Upper lobe of left lung (tissue), 6 donors: ENCODE measurements around the gene BARX2. TPM values are rescaled to one million over a fixed set of nuclear protein-coding genes. Genes with fewer than 3 reads are reported as not detected.
A peak's percentile ranks its signal among the peaks of the same experiment; 100 is the strongest.

ENCODE experiments used
- ATAC-seq, 2 donors: fragments of 200-7000 bp; cut with Tn5 transposase; one replicate each; pipeline ENCODE4 v1.9.1; 2022; ENCODE audit warnings: mild to moderate bottlenecking in 2 of 2, moderate library complexity in 2 of 2; ENCODE audit not compliant: low FRiP score in 2 of 2
- DNase-seq, 2 donors: peaks; one replicate each; pipeline ENCODE4 v3.0.0-alpha.2; 2019 to 2020
- H3K27ac ChIP-seq, 4 donors: fragments of 200-600 bp; sonication (generic); one replicate each; pipeline ENCODE4 v1.5.1; 2016 to 2019
- H3K27me3 ChIP-seq, 4 donors: fragments of 200-600 bp; sonication (generic); one replicate each; pipeline ENCODE4 v1.5.1; 2017 to 2019
- H3K36me3 ChIP-seq, 4 donors: fragments of 200-600 bp; sonication (generic); one replicate each; pipeline ENCODE4 v1.5.1; 2016 to 2019
- H3K4me1 ChIP-seq, 4 donors: fragments of 200-600 bp; sonication (generic); one replicate each; pipeline ENCODE4 v1.5.1; 2018 to 2019
- H3K4me3 ChIP-seq, 4 donors: fragments of 200-600 bp; sonication (generic); one replicate each; pipeline ENCODE4 v1.5.1; 2017 to 2019; ENCODE audit warnings: mild to moderate bottlenecking in 2 of 4, moderate library complexity in 1 of 4
- H3K9me3 ChIP-seq, 4 donors: fragments of 200-600 bp; sonication (generic); one replicate each; pipeline ENCODE4 v1.5.1; 2018 to 2019
- EP300 ChIP-seq, 4 donors: sonication (generic); formaldehyde crosslinking; IDR thresholded peaks; one replicate each; pipeline ENCODE4 v1.5.1; 2017; ENCODE audit warnings: antibody characterized with exemption in 4 of 4, control low read depth in 2 of 4
- POLR2A ChIP-seq, 4 donors: fragments of 450-650 bp; IDR thresholded peaks; one replicate each; pipeline ENCODE4 v1.5.1; 2016 to 2017; ENCODE audit warnings: antibody characterized with exemption in 4 of 4, mild to moderate bottlenecking in 2 of 4
- POLR2AphosphoS5 ChIP-seq, 2 donors: sonication (generic); formaldehyde crosslinking; IDR thresholded peaks; one replicate each; pipeline ENCODE4 v1.5.1; 2017; ENCODE audit warnings: antibody characterized with exemption in 2 of 2
- WGBS, 2 donors: methylation state at CpG; one replicate each; pipeline ENCODE4 v1.1.5; 2017 to 2018; 5-methylcytosine and 5-hydroxymethylcytosine counted together
- total RNA-seq, 6 donors: library from RNA; depleted of rRNA in 4 of 6; stranded (reverse); fragments of >200 nt in 4 of 6; gene quantifications; one replicate each; pipeline versions ENCODE4 v1.1.0 to v1.2.1, GENCODE V29; 2016 to 2021
- TF ChIP-seq, protein P1 (sequence below), 6 experiments: fragments of 450-650 bp in 4 of 6; fragments of 200-600 bp in 2 of 6; sonication (generic) in 2 of 6; IDR thresholded peaks; one replicate each; pipeline ENCODE4 v1.5.1; 2016 to 2019; ENCODE audit warnings: antibody characterized with exemption in 6 of 6
- donor health status: DM: no; HTN: no; CAD: no; lungs with moderate emphysema.
- donor health status: DM: no; HTN: yes; CAD: no; lungs with severe emphysema.

BARX2 gene
- total RNA-seq, 6 donors from 2014 or later: 0.30 to 0.89 (median 0.30) TPM; not detected in 3

GRCh38 chr11:129366737-129367597, 8.7 kb upstream of the BARX2 start:
- Histone ChIP-seq H3K9me3 (no peaks in the 10 kb centered on the region), H3K4me1 (peaks cover 0 to 12% (median 2%) of the 10 kb centered on the region in 4 donors), H3K4me3 (no peak overlapping the region), H3K27me3 (peaks cover 0 to 5% (median 1%) of the 10 kb centered on the region in 4 donors), H3K36me3 (no peaks in the 10 kb centered on the region), H3K27ac (no peak overlapping the region)
- DNase-seq: no peak
- TF ChIP-seq POLR2AphosphoS5 (IDR thresholded peaks at IDR 0.05): no peak
- no peak for TF ChIP-seq EP300 (IDR thresholded peaks at IDR 0.05)
- TF ChIP-seq, protein P1, sequence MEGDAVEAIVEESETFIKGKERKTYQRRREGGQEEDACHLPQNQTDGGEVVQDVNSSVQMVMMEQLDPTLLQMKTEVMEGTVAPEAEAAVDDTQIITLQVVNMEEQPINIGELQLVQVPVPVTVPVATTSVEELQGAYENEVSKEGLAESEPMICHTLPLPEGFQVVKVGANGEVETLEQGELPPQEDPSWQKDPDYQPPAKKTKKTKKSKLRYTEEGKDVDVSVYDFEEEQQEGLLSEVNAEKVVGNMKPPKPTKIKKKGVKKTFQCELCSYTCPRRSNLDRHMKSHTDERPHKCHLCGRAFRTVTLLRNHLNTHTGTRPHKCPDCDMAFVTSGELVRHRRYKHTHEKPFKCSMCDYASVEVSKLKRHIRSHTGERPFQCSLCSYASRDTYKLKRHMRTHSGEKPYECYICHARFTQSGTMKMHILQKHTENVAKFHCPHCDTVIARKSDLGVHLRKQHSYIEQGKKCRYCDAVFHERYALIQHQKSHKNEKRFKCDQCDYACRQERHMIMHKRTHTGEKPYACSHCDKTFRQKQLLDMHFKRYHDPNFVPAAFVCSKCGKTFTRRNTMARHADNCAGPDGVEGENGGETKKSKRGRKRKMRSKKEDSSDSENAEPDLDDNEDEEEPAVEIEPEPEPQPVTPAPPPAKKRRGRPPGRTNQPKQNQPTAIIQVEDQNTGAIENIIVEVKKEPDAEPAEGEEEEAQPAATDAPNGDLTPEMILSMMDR (IDR thresholded peaks at IDR 0.05): no peak
- no peak for ATAC-seq
- WGBS, 2 donors: 85 to 91% methylated on average over 13 of the region's 13 CpGs

- peaks cover 12 to 27% (median 18%) of the 10 kb centered on the region in 4 donors for H3K4me1 ChIP-seq
- TF ChIP-seq EP300 (IDR thresholded peaks at IDR 0.05): no peak
- TF ChIP-seq, protein P1 (IDR thresholded peaks at IDR 0.05): no peak
- WGBS, 2 donors: 20 to 31% methylated on average over 4 of the region's 4 CpGs
- DNase-seq (no peak), ATAC-seq (no peak)
- H3K36me3 ChIP-seq: no peaks in the 10 kb centered on the region
- H3K27me3 ChIP-seq: peaks cover 0 to 20% (median 11%) of the 10 kb centered on the region in 4 donors
- H3K4me3 ChIP-seq: no peak overlapping the region
- no peaks in the 10 kb centered on the region for H3K9me3 ChIP-seq
- no peak overlapping the region for H3K27ac ChIP-seq
Measured at GRCh38 chr11:129368889-129369672, 6.6 kb upstream of the BARX2 start.

- Histone ChIP-seq H3K27me3 (peaks cover 0 to 36% (median 21%) of the 10 kb centered on the region in 4 donors), H3K27ac (no peak overlapping the region), H3K9me3 (no peaks in the 10 kb centered on the region), H3K4me1 (peaks cover 20 to 40% (median 28%) of the 10 kb centered on the region in 4 donors), H3K4me3 (no peak overlapping the region), H3K36me3 (no peaks in the 10 kb centered on the region)
- ATAC-seq (no peak), DNase-seq (no peak)
- 61 to 78% methylated on average over 3 of the region's 3 CpGs for WGBS, 2 donors
- TF ChIP-seq EP300 (IDR thresholded peaks at IDR 0.05) (no peak), POLR2AphosphoS5 (IDR thresholded peaks at IDR 0.05) (no peak), POLR2A (IDR thresholded peaks at IDR 0.05) (no peak)
- TF ChIP-seq, protein P1 (IDR thresholded peaks at IDR 0.05): no peak
Measured at GRCh38 chr11:129370715-129371114, 4.9 kb upstream of the BARX2 start.

- 7 to 8% methylated on average over 44 to 46 of the region's 77 CpGs for WGBS, 2 donors
- ATAC-seq: peak in 1 of 2 donors; percentile 35
- Histone ChIP-seq H3K4me3 (peak overlapping the region in 3 of 4 donors; percentile 18 to 46 (median 40)), H3K27me3 (peaks cover 0 to 36% (median 21%) of the 10 kb centered on the region in 4 donors), H3K27ac (no peak overlapping the region), H3K9me3 (no peaks in the 10 kb centered on the region), H3K4me1 (peaks cover 25 to 45% (median 32%) of the 10 kb centered on the region in 4 donors), H3K36me3 (no peaks in the 10 kb centered on the region)
- peak in 1 of 2 donors; percentile 81 for DNase-seq
- no peak for TF ChIP-seq POLR2A (IDR thresholded peaks at IDR 0.05)
- TF ChIP-seq POLR2AphosphoS5 (IDR thresholded peaks at IDR 0.05): no peak
Measured at GRCh38 chr11:129372609-129373488, 2.8 kb upstream of the BARX2 start.
